GM18870 (cell line): Measurements from ENCODE around the gene ZMIZ2.

Experiments
- ATAC-seq: cut with Tn5 transposase; IDR thresholded peaks from one replicate; pipeline ENCODE4 v1.9.1; 2021; ENCODE audit warnings: moderate library complexity; ENCODE audit not compliant: unreplicated experiment

The ZMIZ2 gene

GRCh38 chr7:44755698-44756627 is 7.3 kb downstream of the ZMIZ2 start:
- ATAC-seq: no peak

- no peak for ATAC-seq
Observed at GRCh38 chr7:44756904-44757303, 8.3 kb downstream of the ZMIZ2 start.

GRCh38 chr7:44757311-44757710 is 8.7 kb downstream of the ZMIZ2 start:
- no peak for ATAC-seq

- ATAC-seq: no peak
Observed at GRCh38 chr7:44757739-44758138, 9.1 kb downstream of the ZMIZ2 start.

- no peak for ATAC-seq
Observed at GRCh38 chr7:44759246-44759645, 10.6 kb downstream of the ZMIZ2 start.

GRCh38 chr7:44760034-44760580 is 11.5 kb downstream of the ZMIZ2 start:
- ATAC-seq: no peak

GRCh38 chr7:44761207-44762161 is 12.8 kb downstream of the ZMIZ2 start:
- ATAC-seq: no peak

GRCh38 chr7:44762300-44762699 is 13.7 kb downstream of the ZMIZ2 start:
- ATAC-seq: no peak

GRCh38 chr7:44762726-44763522 is 14.3 kb downstream of the ZMIZ2 start:
- no peak for ATAC-seq

- ATAC-seq: no peak
Observed at GRCh38 chr7:44764081-44764480, 15.4 kb downstream of the ZMIZ2 start.

GRCh38 chr7:44764665-44765578 is 16.3 kb downstream of the ZMIZ2 start:
- no peak for ATAC-seq

- no peak for ATAC-seq
Observed at GRCh38 chr7:44765579-44766415, 17.1 kb downstream of the ZMIZ2 start.

- no peak for ATAC-seq
Observed at GRCh38 chr7:44766416-44766801, 17.8 kb downstream of the ZMIZ2 start.

GRCh38 chr7:44767134-44767911 is 18.7 kb downstream of the ZMIZ2 start:
- ATAC-seq: no peak

- ATAC-seq: no peak
Observed at GRCh38 chr7:44767912-44768627, 19.4 kb downstream of the ZMIZ2 start.

- ATAC-seq: no peak
Observed at GRCh38 chr7:44768628-44769371, 20.2 kb downstream of the ZMIZ2 start.
